Ramos (cell line): Measurements from ENCODE around the gene SPART.

Experiments
- in situ Hi-C: fragments of 300-500 bp; cut with MboI; formaldehyde crosslinking; loops from one replicate; pipeline ENCODE4 v1.14.3; 2022; ENCODE audit warnings: low sequenced_read_pairs; ENCODE audit not compliant: unreplicated experiment

SPART gene

GRCh38 chr13:36259361-36260137 is 86.6 kb downstream of the SPART start:
- in situ Hi-C loops: loop anchor here (25.0 kb wide), 1 partner anchor 272 kb away; no protein-coding TSS in a partner anchor

- in situ Hi-C loops: loop anchor here (25.0 kb wide), 1 partner anchor 272 kb away; no protein-coding TSS in a partner anchor
These were observed 87.4 kb downstream of the SPART start for GRCh38 chr13:36258831-36259230.
